HepG2 (cell line): ENCODE data around the gene CPLX3. TPM values are rescaled to one million over a fixed set of nuclear protein-coding genes. Genes with fewer than 3 reads are reported as not detected.

Experiments
- CBFB ChIP-seq: sonication (generic); formaldehyde crosslinking; IDR thresholded peaks from 2 replicates; pipeline ENCODE4 v1.4.0; 2020; ENCODE audit warnings: missing genetic modification reagents
- ETV5 ChIP-seq: IDR thresholded peaks from 2 replicates; pipeline ENCODE4 v1.6.1; 2018; ENCODE audit warnings: missing biosample characterization, missing genetic modification reagents, inconsistent platforms, borderline replicate concordance
- FOXM1 ChIP-seq: sonication (generic); formaldehyde crosslinking; IDR thresholded peaks from 2 replicates; pipeline ENCODE4 v1.5.0; 2020; ENCODE audit warnings: missing genetic modification reagents
- GLI4 ChIP-seq: sonication (generic); formaldehyde crosslinking; IDR thresholded peaks from 2 replicates; pipeline ENCODE4 v1.5.1; 2020; ENCODE audit warnings: missing genetic modification reagents, mild to moderate bottlenecking, moderate library complexity, borderline replicate concordance
- HIVEP1 ChIP-seq: sonication (generic); formaldehyde crosslinking; IDR thresholded peaks from 2 replicates; pipeline ENCODE4 v1.4.0; 2020; ENCODE audit warnings: mild to moderate bottlenecking, missing genetic modification reagents
- HOMEZ ChIP-seq: IDR thresholded peaks from 2 replicates; pipeline ENCODE4 v1.6.1; 2016; ENCODE audit warnings: low read depth
- HOXD1 ChIP-seq: sonication (generic); formaldehyde crosslinking; IDR thresholded peaks from 2 replicates; pipeline ENCODE4 v1.5.0; 2020; ENCODE audit warnings: missing genetic modification reagents
- MXD1 ChIP-seq: sonication (generic); formaldehyde crosslinking; IDR thresholded peaks from 2 replicates; pipeline ENCODE4 v1.4.0; 2020; ENCODE audit warnings: mild to moderate bottlenecking, missing genetic modification reagents
- NFYB ChIP-seq: sonication (generic); formaldehyde crosslinking; IDR thresholded peaks from 2 replicates; pipeline ENCODE4 v1.4.0; 2020; ENCODE audit warnings: missing genetic modification reagents
- RBFOX2 ChIP-seq: fragments of 200-400 bp; formaldehyde crosslinking; IDR thresholded peaks from 2 replicates; pipeline ENCODE4 v1.6.1; 2017; ENCODE audit warnings: low read depth, mild to moderate bottlenecking, low read length
- REPIN1 ChIP-seq: sonication (generic); formaldehyde crosslinking; IDR thresholded peaks from 2 replicates; pipeline ENCODE4 v1.8.0; 2022; ENCODE audit warnings: missing genetic modification reagents, low read depth, mild to moderate bottlenecking, borderline replicate concordance
- RNF2 ChIP-seq: fragments of 450-650 bp; conservative IDR thresholded peaks from 2 replicates; pipeline ENCODE4 v1.6.1; 2016; ENCODE audit warnings: low read depth
- SMARCC2 ChIP-seq: fragments of 450-650 bp; IDR thresholded peaks from 2 replicates; pipeline ENCODE4 v1.6.1; 2017; ENCODE audit warnings: antibody characterized with exemption, mild to moderate bottlenecking
- SP2 ChIP-seq: sonication (generic); formaldehyde crosslinking; IDR thresholded peaks from 2 replicates; pipeline ENCODE4 v1.5.1; 2020; ENCODE audit warnings: mild to moderate bottlenecking, missing genetic modification reagents
- TFE3 ChIP-seq: IDR thresholded peaks from 2 replicates; pipeline ENCODE4 v1.6.1; 2016
- ZC3H13 ChIP-seq: sonication (generic); formaldehyde crosslinking; IDR thresholded peaks from 2 replicates; pipeline ENCODE4 v1.8.1; 2023; ENCODE audit warnings: mild to moderate bottlenecking, missing genetic modification reagents, moderate library complexity
- ZFP91 ChIP-seq: sonication (generic); formaldehyde crosslinking; IDR thresholded peaks from 2 replicates; pipeline ENCODE4 v1.9.0; 2022; ENCODE audit warnings: missing genetic modification reagents, mild to moderate bottlenecking, borderline replicate concordance
- ZNF124 ChIP-seq: sonication (generic); formaldehyde crosslinking; IDR thresholded peaks from 2 replicates; pipeline ENCODE4 v1.4.0; 2020; ENCODE audit warnings: missing genetic modification reagents
- ZNF18 ChIP-seq: sonication (generic); formaldehyde crosslinking; IDR thresholded peaks from 2 replicates; pipeline ENCODE4 v1.8.0; 2022; ENCODE audit warnings: mild to moderate bottlenecking, missing genetic modification reagents; ENCODE audit not compliant: insufficient replicate concordance
- ZNF546 ChIP-seq: sonication (generic); formaldehyde crosslinking; conservative IDR thresholded peaks from 2 replicates; pipeline ENCODE4 v1.8.1; 2023; ENCODE audit warnings: mild to moderate bottlenecking, missing genetic modification reagents
- ZNF652 ChIP-seq: IDR thresholded peaks from 2 replicates; pipeline ENCODE4 v1.6.1; 2016; ENCODE audit warnings: low read depth, borderline replicate concordance
- ZNF782 ChIP-seq: sonication (generic); formaldehyde crosslinking; IDR thresholded peaks from 2 replicates; pipeline ENCODE4 v1.4.0; 2020; ENCODE audit warnings: missing genetic modification reagents, mild to moderate bottlenecking, borderline replicate concordance
- polyA plus RNA-seq, 8 experiments: library from polyadenylated mRNA; depleted of rRNA in 3 of 8; stranded (reverse) in 7 of 8; unstranded in 1 of 8; fragments of >200 nt; fragmentation: Illumina TruSeq in 4 of 8; extraction: Trizol in 4 of 8; gene quantifications; 2 replicates each; pipeline versions ENCODE4 v1.2.1 to v1.2.3, GENCODE V29; 2011 to 2016; ENCODE audit warnings: low read depth in 4 of 8, missing spikeins in 1 of 8, mixed read lengths in 1 of 8; ENCODE audit not compliant: insufficient read depth in 1 of 8
- total RNA-seq, 5 experiments: library from RNA; depleted of rRNA; stranded (reverse); fragments of >200 nt; fragmentation: Illumina TruSeq; extraction: Trizol; gene quantifications; 2 replicates each; pipeline ENCODE4 v1.2.3, GENCODE V29; 2016; ENCODE audit warnings: low read depth in 1 of 5

CPLX3 gene
- total and polyA plus RNA-seq, 2 of the 13 experiments (the other 11 are each of a cell fraction or from before 2014, with no cell fraction given), result not detected

- TF ChIP-seq FOXM1 (CRISPR knock-in tag) (no peak), HIVEP1 (CRISPR knock-in tag) (no peak), ZNF782 (0 out of 2 replicates have a peak, but pooled peaks have one; percentile 68), HOXD1 (peak; percentile 65; the same call in 1 of the 2 replicates), RNF2 (peak; percentile 73; the same call in 1 of the 2 replicates), REPIN1 (0 out of 2 replicates have a peak, but pooled peaks have one; percentile 26), RBFOX2 (peak; percentile 93), ZNF652 (CRISPR knock-in tag) (no peak), ZNF546 (CRISPR knock-in tag) (peak; percentile 78; the same call in 1 of the 2 replicates), NFYB (CRISPR knock-in tag) (peak; percentile 90), MXD1 (peak; percentile 68; the same call in 1 of the 2 replicates), CBFB (no peak), ZNF18 (CRISPR knock-in tag) (peak; percentile 70), TFE3 (CRISPR knock-in tag) (no peak), ZFP91 (CRISPR knock-in tag) (peak; percentile 58; the same call in 1 of the 2 replicates), ZC3H13 (no peak), GLI4 (0 out of 2 replicates have a peak, but pooled peaks have one; percentile 19), ZNF124 (CRISPR knock-in tag) (no peak), SP2 (CRISPR knock-in tag) (peak; percentile 93), ETV5 (CRISPR knock-in tag) (peak; percentile 52; the same call in 1 of the 2 replicates), SMARCC2 (no peak), HOMEZ (no peak)
These were observed 46.8 kb downstream of the CPLX3 start, which contains the start of gene SCAMP2 (continued) for GRCh38 chr15:74873036-74873755.
